Heart left ventricle (tissue), 16 donors: ENCODE measurements around the gene SLIT1. TPM values are rescaled to one million over a fixed set of nuclear protein-coding genes. Genes with fewer than 3 reads are reported as not detected.

Experiments used
- ATAC-seq, 4 donors: fragments of 200-7000 bp; cut with Tn5 transposase; one replicate each; pipeline ENCODE4 v1.9.1; 2020 to 2022; ENCODE audit warnings: moderate library complexity in 4 of 4, mild to moderate bottlenecking in 3 of 4, moderate number of reproducible peaks in 1 of 4
- DNase-seq, 5 donors: peaks; one replicate each; pipeline ENCODE4 v3.0.0-alpha.2; 2020
- H3K27ac ChIP-seq, 12 donors: fragments of 200-600 bp; sonication (generic) in 4 of 12; one replicate each; pipeline versions ENCODE4 v1.5.0 to v1.8.0; 2016 to 2022; ENCODE audit warnings: mild to moderate bottlenecking in 2 of 12
- H3K27me3 ChIP-seq, 9 donors: fragments of 200-600 bp; sonication (generic) in 2 of 9; one replicate each; pipeline versions ENCODE4 v1.5.1 to v1.8.0; 2016 to 2022; ENCODE audit warnings: mild to moderate bottlenecking in 3 of 9
- H3K36me3 ChIP-seq, 9 donors: fragments of 200-600 bp; sonication (generic) in 2 of 9; one replicate each; pipeline versions ENCODE4 v1.5.0 to v1.8.0; 2018 to 2022; ENCODE audit warnings: mild to moderate bottlenecking in 2 of 9
- H3K4me1 ChIP-seq, 12 donors: fragments of 200-600 bp; sonication (generic) in 4 of 12; one replicate each; pipeline versions ENCODE4 v1.5.0 to v1.8.0; 2016 to 2022; ENCODE audit warnings: mild to moderate bottlenecking in 3 of 12
- H3K4me3 ChIP-seq, 12 donors: fragments of 200-600 bp; sonication (generic) in 4 of 12; one replicate each; pipeline versions ENCODE4 v1.5.0 to v1.8.0; 2017 to 2022; ENCODE audit warnings: mild to moderate bottlenecking in 9 of 12, moderate library complexity in 4 of 12
- H3K9me3 ChIP-seq, 12 donors: fragments of 200-600 bp; sonication (generic) in 4 of 12; one replicate each; pipeline versions ENCODE4 v1.5.0 to v1.8.0; 2016 to 2022; ENCODE audit warnings: mild to moderate bottlenecking in 1 of 12
- POLR2A ChIP-seq, 2 donors: fragments of 450-650 bp; IDR thresholded peaks; one replicate each; pipeline ENCODE4 v1.6.1; 2017; ENCODE audit warnings: antibody characterized with exemption in 2 of 2, mild to moderate bottlenecking in 2 of 2, moderate library complexity in 2 of 2
- WGBS, 4 donors: extraction: QIAGEN DNeasy Blood & Tissue Kit in 2 of 4; methylation state at CpG; one replicate each; pipeline versions ENCODE4 v1.1.5 to v1.1.7; 2013 to 2018; 5-methylcytosine and 5-hydroxymethylcytosine counted together
- intact Hi-C, 10 donors: fragments of 100-400 bp; cut with DNase I; formaldehyde crosslinking; loops; one replicate each; pipeline versions ENCODE4 v1.11.1 to v1.14.2; 2022
- polyA plus RNA-seq, 2 donors: library from polyadenylated mRNA; stranded (reverse); fragments of 200-250 nt; gene quantifications; one replicate each; pipeline ENCODE4 v1.2.3, GENCODE V29; 2013
- total RNA-seq, 9 donors: library from RNA; depleted of rRNA in 2 of 9; stranded (reverse); fragments of >200 nt in 2 of 9; fragmentation: NEBNext Ultra II Directional in 3 of 9; extraction: Animal tissue kit (Norgen Biotek cat#: 25700) in 3 of 9; gene quantifications; one replicate each; pipeline versions ENCODE4 v1.1.0 to v1.2.4, GENCODE V29; 2016 to 2023
- TF ChIP-seq, protein P1 (sequence below), 12 donors: fragments of 200-600 bp; sonication (generic) in 4 of 12; IDR thresholded peaks; one replicate each; pipeline versions ENCODE4 v1.5.0 to v1.8.0; 2018 to 2022; ENCODE audit warnings: antibody characterized with exemption in 12 of 12, mild to moderate bottlenecking in 5 of 12
- donor health status: ischemic (EF 13 %, LVEDD 7.1; RV severe dilation, severe dysfunction).
- donor health status: healthy with polysubstance abuse.
- donor health status: DM: no; HTN: yes; CAD: no.
- donor health status: DM: no; HTN: no; CAD: no.
- donor health status: ischemic (EF 25% LVEDD 6.9; RV normal size, moderate dysfunction).
- donor health status: ischemic (EF 25% LVEDD 5.7; RV mildly dilated, moderate dysfunction).
- donor health status: healthy.
- donor health status: DM: yes; HTN: yes; CAD: no.
- donor health status: ischemic (EF 35%, LVEDD 5.7; RV mildly dilated, moderate dysfunction).
- donor health status: nonischemic (EF 11% LVEDD 7.7; RV severe dilation, severe dysfunction).
- donor health status: DM: yes; HTN: yes; CAD: no.
- donor health status: PGD.
- donor health status: ischemic (EF 29% LVEDD 5.4; RV normal size, mild dysfunction).
- donor health status: nonischemic (EF 23%, LVEDD 6.1; RV moderate dilation, normal function).

SLIT1 gene
- total and polyA plus RNA-seq, 11 donors = 0.04 to 0.61 (median 0.12) TPM

DNA sequence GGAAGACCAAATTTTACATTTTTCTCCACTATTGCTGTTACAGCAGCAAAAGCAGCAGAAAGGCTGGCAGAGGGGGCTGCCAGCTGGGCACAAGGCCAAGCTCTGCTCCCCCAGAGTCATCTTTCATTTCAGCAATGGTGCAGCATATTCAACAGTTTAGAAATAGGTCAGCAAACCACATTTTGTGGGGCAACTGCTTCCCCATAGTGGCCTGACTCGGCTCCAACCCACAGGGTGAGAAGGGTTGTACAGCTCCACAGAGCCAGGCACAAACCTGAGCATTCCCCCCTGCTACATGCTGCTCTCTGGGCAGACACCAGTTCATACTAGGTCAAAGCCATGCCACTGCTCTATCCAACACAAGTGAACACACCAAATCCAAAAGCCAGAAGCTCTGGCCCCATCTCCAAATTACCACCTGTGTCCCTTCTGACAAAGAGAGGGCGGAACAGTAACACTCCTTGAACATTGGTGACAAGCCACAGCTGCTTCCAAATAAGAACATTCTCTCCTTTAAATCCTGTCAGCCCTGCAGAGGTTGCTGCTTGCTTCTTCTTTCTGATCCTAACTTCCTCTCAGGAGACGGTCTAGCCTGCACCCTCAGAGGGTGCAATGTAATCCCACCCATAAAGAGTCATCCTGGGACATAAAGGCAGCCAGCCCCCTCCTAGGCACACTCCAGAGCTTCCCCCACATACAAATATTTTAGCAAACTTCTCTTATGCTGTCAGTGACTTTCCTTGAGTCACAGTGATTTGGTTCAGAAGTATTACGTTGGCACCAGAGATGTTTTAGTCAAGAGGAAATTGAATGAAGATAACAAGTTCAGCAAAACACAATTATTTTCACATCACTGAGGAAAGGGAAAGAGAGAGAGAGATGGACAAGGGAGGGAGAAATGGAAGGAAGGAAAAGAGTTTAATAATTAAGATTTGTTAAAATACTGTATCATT, 39.0 kb upstream of the SLIT1 start:
- WGBS, 4 donors = 77 to 91% (median 83%) methylated on average over 3 to 4 of the region's 4 CpGs
- intact Hi-C loops = no loop called here
- Histone ChIP-seq H3K4me3 (no peak overlapping the region), H3K4me1 (peaks cover 0 to 13% (median 0%) of the 10 kb centered on the region in 12 donors), H3K27me3 (no peaks in the 10 kb centered on the region), H3K36me3 (peaks cover 0 to 67% (median 49%) of the 10 kb centered on the region in 9 donors), H3K9me3 (no peaks in the 10 kb centered on the region), H3K27ac (no peak overlapping the region)
- TF ChIP-seq, protein P1, sequence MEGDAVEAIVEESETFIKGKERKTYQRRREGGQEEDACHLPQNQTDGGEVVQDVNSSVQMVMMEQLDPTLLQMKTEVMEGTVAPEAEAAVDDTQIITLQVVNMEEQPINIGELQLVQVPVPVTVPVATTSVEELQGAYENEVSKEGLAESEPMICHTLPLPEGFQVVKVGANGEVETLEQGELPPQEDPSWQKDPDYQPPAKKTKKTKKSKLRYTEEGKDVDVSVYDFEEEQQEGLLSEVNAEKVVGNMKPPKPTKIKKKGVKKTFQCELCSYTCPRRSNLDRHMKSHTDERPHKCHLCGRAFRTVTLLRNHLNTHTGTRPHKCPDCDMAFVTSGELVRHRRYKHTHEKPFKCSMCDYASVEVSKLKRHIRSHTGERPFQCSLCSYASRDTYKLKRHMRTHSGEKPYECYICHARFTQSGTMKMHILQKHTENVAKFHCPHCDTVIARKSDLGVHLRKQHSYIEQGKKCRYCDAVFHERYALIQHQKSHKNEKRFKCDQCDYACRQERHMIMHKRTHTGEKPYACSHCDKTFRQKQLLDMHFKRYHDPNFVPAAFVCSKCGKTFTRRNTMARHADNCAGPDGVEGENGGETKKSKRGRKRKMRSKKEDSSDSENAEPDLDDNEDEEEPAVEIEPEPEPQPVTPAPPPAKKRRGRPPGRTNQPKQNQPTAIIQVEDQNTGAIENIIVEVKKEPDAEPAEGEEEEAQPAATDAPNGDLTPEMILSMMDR (IDR thresholded peaks at IDR 0.05) = no peak
- no peak for TF ChIP-seq POLR2A (IDR thresholded peaks at IDR 0.05)
- no peak for DNase-seq
- ATAC-seq = peak in 1 of 4 donors; percentile 48

DNA sequence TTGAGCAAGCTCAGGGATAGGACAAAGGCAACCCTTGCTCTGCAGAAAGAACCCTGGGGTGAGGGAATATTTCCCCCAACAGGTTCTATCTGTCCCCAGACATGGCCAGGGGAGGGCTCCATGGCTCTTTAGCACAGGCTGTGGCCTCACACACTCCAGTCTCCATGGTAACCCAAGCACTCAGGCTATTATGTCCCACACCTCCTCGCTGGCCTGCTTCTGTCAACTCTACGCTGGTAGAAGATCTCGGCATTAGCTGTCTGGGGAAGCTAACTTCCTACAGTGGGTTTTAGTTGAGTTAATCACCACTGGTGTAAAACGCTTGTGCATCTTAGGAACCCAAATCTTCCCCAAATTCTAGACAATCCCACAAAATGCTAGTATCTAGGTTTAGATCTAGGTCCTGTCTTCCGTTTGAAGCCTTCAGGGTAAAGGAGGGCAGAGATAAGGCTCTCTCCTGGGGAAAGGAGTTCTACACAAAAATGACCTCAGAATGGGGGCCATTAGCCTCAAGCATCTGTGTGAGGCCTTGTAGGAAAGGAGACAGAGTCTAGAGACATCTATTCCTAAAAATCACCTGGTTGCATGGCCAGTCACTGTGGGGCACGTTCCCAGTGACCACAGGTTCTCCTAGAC, 36.7 kb upstream of the SLIT1 start:
- TF ChIP-seq, protein P1 (IDR thresholded peaks at IDR 0.05) = no peak
- TF ChIP-seq POLR2A (IDR thresholded peaks at IDR 0.05) = no peak
- H3K9me3 ChIP-seq = no peaks in the 10 kb centered on the region
- H3K27me3 ChIP-seq = no peaks in the 10 kb centered on the region
- H3K27ac ChIP-seq = no peak overlapping the region
- ATAC-seq (no peak), DNase-seq (no peak)
- intact Hi-C loops = no loop called here
- H3K4me1 ChIP-seq = peaks cover 0 to 25% (median 0%) of the 10 kb centered on the region in 12 donors
- peaks cover 0 to 53% (median 26%) of the 10 kb centered on the region in 9 donors for H3K36me3 ChIP-seq
- H3K4me3 ChIP-seq = no peak overlapping the region
- WGBS, 4 donors = 93 to 98% (median 96%) methylated on average over 6 of the region's 6 CpGs

DNA sequence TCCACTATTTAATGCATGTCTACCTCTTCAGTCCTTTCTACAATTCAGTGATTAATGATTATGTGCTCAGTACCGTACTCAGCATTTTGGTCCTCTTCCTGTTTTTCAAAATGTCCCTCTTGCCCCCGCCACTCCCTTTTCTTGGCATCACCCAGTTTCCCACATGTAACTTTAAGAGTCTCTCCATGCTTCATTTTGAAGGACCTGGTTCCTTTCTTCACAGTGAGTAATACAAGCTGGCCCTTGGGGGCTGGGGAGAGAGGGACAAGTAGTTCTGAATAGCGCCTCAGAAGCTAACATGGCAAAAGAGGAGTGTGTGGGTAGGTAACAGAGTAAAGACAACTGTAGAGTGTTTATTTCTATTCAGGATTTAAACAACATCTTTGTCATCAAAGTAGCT, 34.6 kb upstream of the SLIT1 start:
- Histone ChIP-seq H3K27me3 (no peaks in the 10 kb centered on the region), H3K27ac (no peak overlapping the region), H3K4me1 (peaks cover 0 to 31% (median 0%) of the 10 kb centered on the region in 12 donors), H3K36me3 (peaks cover 0 to 34% (median 16%) of the 10 kb centered on the region in 9 donors), H3K9me3 (no peaks in the 10 kb centered on the region), H3K4me3 (no peak overlapping the region)
- 95 to 98% (median 97%) methylated on average over 3 of the region's 3 CpGs for WGBS, 4 donors
- intact Hi-C loops = no loop called here
- DNase-seq = no peak
- no peak for ATAC-seq
- TF ChIP-seq, protein P1 (IDR thresholded peaks at IDR 0.05) = no peak
- no peak for TF ChIP-seq POLR2A (IDR thresholded peaks at IDR 0.05)

DNA sequence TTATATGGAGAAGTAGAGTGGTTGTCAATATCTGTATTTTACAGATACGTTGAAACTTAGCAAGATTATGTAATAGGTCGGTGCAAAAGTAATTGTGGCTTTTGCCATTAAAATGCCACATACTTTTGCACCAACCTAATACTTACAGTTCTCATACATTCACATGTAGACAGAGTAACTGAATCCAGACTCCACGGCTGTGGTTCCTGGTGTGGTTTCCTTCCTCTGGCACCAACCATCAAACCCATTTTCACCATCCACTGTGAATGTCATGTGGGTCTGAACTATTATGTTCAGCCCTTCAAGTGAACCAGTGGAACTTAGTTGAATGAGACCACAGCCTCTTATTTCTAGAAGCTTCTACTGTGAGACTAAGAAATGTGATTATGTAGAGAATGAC, 31.5 kb upstream of the SLIT1 start:
- 71 to 85% (median 81%) methylated on average over 3 of the region's 3 CpGs for WGBS, 4 donors
- intact Hi-C loops = loop anchor here in 1 of 10 donors (10.0 kb wide), 2 partner anchors 452 to 822 kb away; no protein-coding TSS in a partner anchor
- no peak overlapping the region for H3K4me3 ChIP-seq
- H3K27me3 ChIP-seq = no peaks in the 10 kb centered on the region
- H3K9me3 ChIP-seq = no peaks in the 10 kb centered on the region
- TF ChIP-seq, protein P1 (IDR thresholded peaks at IDR 0.05) = no peak
- no peak for TF ChIP-seq POLR2A (IDR thresholded peaks at IDR 0.05)
- ATAC-seq (no peak), DNase-seq (no peak)
- peaks cover 0 to 18% (median 0%) of the 10 kb centered on the region in 12 donors for H3K4me1 ChIP-seq
- no peak overlapping the region for H3K27ac ChIP-seq
- H3K36me3 ChIP-seq = peaks cover 0 to 7% (median 2%) of the 10 kb centered on the region in 9 donors
